Neural cell (in vitro differentiated cells): Measurements from ENCODE around the gene NFAT5.
A peak's percentile ranks its signal among the peaks of the same experiment; 100 is the strongest.

ENCODE experiments used
- CTCF ChIP-seq: fragments of 450-650 bp; IDR thresholded peaks from 2 replicates; pipeline ENCODE4 v1.5.1; 2014; ENCODE audit warnings: antibody characterized with exemption, mild to moderate bottlenecking, moderate library complexity; ENCODE audit not compliant: poor library complexity, severe bottlenecking
- EP300 ChIP-seq: fragments of 450-650 bp; conservative IDR thresholded peaks from 2 replicates; pipeline ENCODE4 v1.6.1; 2014; ENCODE audit warnings: antibody characterized with exemption, mild to moderate bottlenecking, moderate library complexity; ENCODE audit not compliant: poor library complexity, severe bottlenecking
- EZH2 ChIP-seq: fragments of 200-600, 300-800 bp; shearing (Covaris generic), sonication (generic); IDR thresholded peaks from 2 replicates; pipeline ENCODE4 v1.6.1; 2014; ENCODE audit warnings: antibody characterized with exemption, low read length, borderline replicate concordance, mild to moderate bottlenecking; ENCODE audit not compliant: insufficient read depth, poor library complexity, severe bottlenecking
- MXI1 ChIP-seq: fragments of 450-650 bp; conservative IDR thresholded peaks from 2 replicates; pipeline ENCODE4 v1.6.1; 2014; ENCODE audit warnings: antibody characterized with exemption, mild to moderate bottlenecking; ENCODE audit not compliant: poor library complexity, severe bottlenecking
- POLR2AphosphoS5 ChIP-seq: IDR thresholded peaks from 2 replicates; pipeline ENCODE4 v1.6.1; 2012

GRCh38 chr16:69709456-69710084, 143.8 kb downstream of the NFAT5 start:
- TF ChIP-seq CTCF (peak; percentile 82), EP300 (no peak), EZH2 (no peak), POLR2AphosphoS5 (no peak), MXI1 (no peak)
